ENCODE measurements around the gene PSAPL1.

- TF ChIP-seq ZBTB33 (CRISPR knock-in tag; IDR thresholded peaks at IDR 0.05) (no peak), NFYB (IDR thresholded peaks at IDR 0.05; ENCODE audit: extremely low read depth, insufficient read length) (no peak), POLR2A (conservative IDR thresholded peaks at IDR 0.05) (no peak), POLR2AphosphoS2 (IDR thresholded peaks at IDR 0.05; ENCODE audit: low read length) (no peak), TEAD4 (IDR thresholded peaks at IDR 0.05; ENCODE audit: low read length) (no peak), TEAD4 (CRISPR knock-in tag; IDR thresholded peaks at IDR 0.05; ENCODE audit: borderline replicate concordance) (no peak), FOXJ2 (tag; IDR thresholded peaks at IDR 0.05) (no peak), CTCF (IDR thresholded peaks at IDR 0.05 in 2 of 3, conservative IDR thresholded peaks at IDR 0.05 in 1 of 3; ENCODE audit: insufficient read depth in 2 of 3, low read depth in 1 of 3, low read length in 3 of 3) (no peak)
Observed at GRCh38 chr4:7467471-7467870, 32.7 kb upstream of the PSAPL1 start.
